ENCODE measurements around the gene STRIP2.
"Not testable (repeated sequence)": the region's sequence is repeated elsewhere in the genome, so short reads cannot be mapped to it uniquely, and the experiment has no call there.

Gene STRIP2

GRCh38 chr7:129498021-129498420, 63.8 kb downstream of the STRIP2 start:
- no peak for DNase-seq

- no peak for DNase-seq
These were observed 65.8 kb downstream of the STRIP2 start for GRCh38 chr7:129499999-129500398.

- peak; percentile 94 for DNase-seq
These were observed 67.8 kb downstream of the STRIP2 start, which contains the start of gene SMKR1 for GRCh38 chr7:129501760-129502707. Gene SMKR1 (plus strand): TSS chr7:129502531. CDS start chr7:129502825, 294 bp downstream.

GRCh38 chr7:129502708-129503685, 68.8 kb downstream of the STRIP2 start:
- peak; percentile 6 for DNase-seq

- DNase-seq = no peak
These were observed 69.5 kb downstream of the STRIP2 start for GRCh38 chr7:129503725-129504124.

- no peak for DNase-seq
These were observed 78.0 kb downstream of the STRIP2 start for GRCh38 chr7:129512192-129512591.

GRCh38 chr7:129513546-129513945, 79.3 kb downstream of the STRIP2 start:
- DNase-seq = no peak

GRCh38 chr7:129514683-129515082, 80.5 kb downstream of the STRIP2 start:
- DNase-seq = no peak

GRCh38 chr7:129515381-129515780, 81.1 kb downstream of the STRIP2 start:
- DNase-seq = no peak

GRCh38 chr7:129517931-129518330, 83.7 kb downstream of the STRIP2 start:
- DNase-seq = no peak

- DNase-seq = no peak
These were observed 85.2 kb downstream of the STRIP2 start for GRCh38 chr7:129519464-129519863.

- DNase-seq = no peak
These were observed 88.1 kb downstream of the STRIP2 start for GRCh38 chr7:129522088-129522970.

GRCh38 chr7:129522971-129523340, 88.7 kb downstream of the STRIP2 start:
- no peak for DNase-seq

GRCh38 chr7:129523924-129524323, 89.7 kb downstream of the STRIP2 start:
- no peak for DNase-seq

- DNase-seq = not testable (repeated sequence)
These were observed 90.2 kb downstream of the STRIP2 start for GRCh38 chr7:129524405-129524804.

GRCh38 chr7:129525225-129525862, 91.1 kb downstream of the STRIP2 start:
- DNase-seq = no peak

GRCh38 chr7:129529643-129530042, 95.4 kb downstream of the STRIP2 start:
- DNase-seq = no peak

GRCh38 chr7:129530795-129531391, 96.7 kb downstream of the STRIP2 start:
- DNase-seq = no peak

- DNase-seq = no peak
These were observed 97.5 kb downstream of the STRIP2 start for GRCh38 chr7:129531721-129532120.

- no peak for DNase-seq
These were observed 98.1 kb downstream of the STRIP2 start for GRCh38 chr7:129532375-129532774.

GRCh38 chr7:129534558-129535274, 100.5 kb downstream of the STRIP2 start:
- not testable (repeated sequence) for DNase-seq

Measured in activated CD4-positive, alpha-beta T cell treated with anti-CD3 and anti-CD28 coated beads, Interleukin-2, amount 50 U/mL, for 1 hour (primary cell).